Keratinocyte (primary cell): ENCODE results near the gene CYP2D6.
"Not testable (repeated sequence)": the region's sequence is repeated elsewhere in the genome, so short reads cannot be mapped to it uniquely, and the experiment has no call there.

Experiments
- EZH2 ChIP-seq: IDR thresholded peaks from one replicate; pipeline ENCODE4 v1.6.1; 2012; ENCODE audit warnings: inconsistent platforms, mild to moderate bottlenecking, low read length, moderate library complexity
- TF ChIP-seq, protein P1 (sequence below), 3 experiments: IDR thresholded peaks in 1 of 3; conservative IDR thresholded peaks in 1 of 3; optimal IDR thresholded peaks in 1 of 3; 2 replicates in 2 of 3; 3 replicates in 1 of 3; pipeline versions ENCODE3 to v1.5.1; 2011; ENCODE audit warnings: low read length in 3 of 3, mild to moderate bottlenecking in 3 of 3, moderate library complexity in 2 of 3, control low read depth in 1 of 3, inconsistent platforms in 1 of 3; ENCODE audit not compliant: insufficient read depth in 2 of 3; ENCODE audit errors: extremely low read depth in 1 of 3

DNA sequence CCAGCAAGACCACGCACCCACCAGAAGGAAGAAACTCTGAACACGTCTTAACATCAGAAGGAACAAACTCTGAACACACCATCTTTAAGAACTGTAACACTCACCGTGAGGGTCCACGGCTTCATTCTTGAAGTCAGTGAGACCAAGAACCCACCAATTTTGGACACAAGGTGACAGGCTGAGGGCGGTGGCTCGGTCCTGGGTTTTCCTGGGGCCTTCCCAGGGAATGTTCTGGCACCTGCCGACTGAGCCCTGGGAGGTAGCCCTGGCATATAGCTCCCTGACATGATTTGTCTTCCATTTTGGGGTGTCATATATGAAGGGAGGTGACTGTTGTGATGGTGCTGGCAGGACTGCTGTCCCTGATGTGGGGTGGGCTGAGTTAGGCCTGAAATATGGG, 8.9 kb upstream of the CYP2D6 start:
- TF ChIP-seq, protein P1, sequence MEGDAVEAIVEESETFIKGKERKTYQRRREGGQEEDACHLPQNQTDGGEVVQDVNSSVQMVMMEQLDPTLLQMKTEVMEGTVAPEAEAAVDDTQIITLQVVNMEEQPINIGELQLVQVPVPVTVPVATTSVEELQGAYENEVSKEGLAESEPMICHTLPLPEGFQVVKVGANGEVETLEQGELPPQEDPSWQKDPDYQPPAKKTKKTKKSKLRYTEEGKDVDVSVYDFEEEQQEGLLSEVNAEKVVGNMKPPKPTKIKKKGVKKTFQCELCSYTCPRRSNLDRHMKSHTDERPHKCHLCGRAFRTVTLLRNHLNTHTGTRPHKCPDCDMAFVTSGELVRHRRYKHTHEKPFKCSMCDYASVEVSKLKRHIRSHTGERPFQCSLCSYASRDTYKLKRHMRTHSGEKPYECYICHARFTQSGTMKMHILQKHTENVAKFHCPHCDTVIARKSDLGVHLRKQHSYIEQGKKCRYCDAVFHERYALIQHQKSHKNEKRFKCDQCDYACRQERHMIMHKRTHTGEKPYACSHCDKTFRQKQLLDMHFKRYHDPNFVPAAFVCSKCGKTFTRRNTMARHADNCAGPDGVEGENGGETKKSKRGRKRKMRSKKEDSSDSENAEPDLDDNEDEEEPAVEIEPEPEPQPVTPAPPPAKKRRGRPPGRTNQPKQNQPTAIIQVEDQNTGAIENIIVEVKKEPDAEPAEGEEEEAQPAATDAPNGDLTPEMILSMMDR (optimal IDR thresholded peaks at IDR 0.05 in 1 of 3, IDR thresholded peaks at IDR 0.05 in 1 of 3, conservative IDR thresholded peaks at IDR 0.05 in 1 of 3; ENCODE audit: extremely low read depth in 1 of 3, insufficient read depth in 2 of 3, low read length in 3 of 3): not testable (repeated sequence)
- not testable (repeated sequence) for TF ChIP-seq EZH2
